Type B pancreatic cell (in vitro differentiated cells): Measurements from ENCODE around the gene FAF1. TPM values are rescaled to one million over a fixed set of nuclear protein-coding genes. Genes with fewer than 3 reads are reported as not detected.

ENCODE experiments used
- DNase-seq: peaks from one replicate; pipeline ENCODE4 v3.0.0; 2021; ENCODE audit warnings: mixed read lengths; ENCODE audit not compliant: unreplicated experiment; ENCODE audit errors: extremely low spot score
- H3K27ac Mint-ChIP-seq: 2 replicates; pipeline ENCODE4 v1.8.0; 2021; ENCODE audit warnings: mild to moderate bottlenecking, mixed read lengths
- H3K27me3 Mint-ChIP-seq: 2 replicates; pipeline ENCODE4 v1.8.0; 2021; ENCODE audit warnings: mixed read lengths
- H3K36me3 Mint-ChIP-seq: 2 replicates; pipeline ENCODE4 v1.8.0; 2021; ENCODE audit warnings: mixed read lengths
- H3K4me1 Mint-ChIP-seq: one replicate; pipeline ENCODE4 v1.8.0; 2021; ENCODE audit warnings: mixed read lengths; ENCODE audit not compliant: unreplicated experiment
- H3K4me3 Mint-ChIP-seq: 2 replicates; pipeline ENCODE4 v1.8.0; 2021; ENCODE audit warnings: mild to moderate bottlenecking, mixed read lengths
- H3K9me3 Mint-ChIP-seq: 2 replicates; pipeline ENCODE4 v1.8.0; 2021; ENCODE audit warnings: mixed read lengths
- total RNA-seq: library from RNA; stranded (reverse); gene quantifications from 2 replicates; pipeline ENCODE4 v1.2.1, GENCODE V29; 2021; ENCODE audit warnings: low replicate concordance
- TF ChIP-seq, protein P1 (sequence below): fragments of 200-600 bp; sonication (generic); conservative IDR thresholded peaks from 2 replicates; pipeline ENCODE4 v1.5.0; 2021; ENCODE audit warnings: antibody characterized with exemption, mild to moderate bottlenecking

Gene FAF1
- total RNA-seq, 1 donor from 2014 or later = 49.9 TPM

DNA sequence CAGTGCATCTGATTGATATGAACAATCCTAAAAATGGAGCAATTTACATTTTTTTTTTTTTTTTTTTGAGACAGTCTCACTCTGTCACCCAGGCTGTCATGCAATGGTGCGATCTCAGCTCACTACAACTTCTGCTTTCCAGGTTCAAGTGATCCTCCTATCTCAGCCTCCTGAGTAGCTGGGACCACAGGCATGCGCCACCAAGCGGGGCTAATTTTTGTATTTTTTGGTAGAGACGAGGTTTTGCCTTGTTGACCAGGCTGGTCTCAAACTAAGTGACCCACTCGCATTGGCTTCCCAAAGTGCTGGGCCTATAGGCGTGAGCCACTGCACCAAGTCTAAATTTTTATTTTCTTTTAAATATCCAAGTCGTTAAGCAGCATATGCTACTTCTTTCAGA is 109.0 kb downstream of the FAF1 start:
- TF ChIP-seq, protein P1, sequence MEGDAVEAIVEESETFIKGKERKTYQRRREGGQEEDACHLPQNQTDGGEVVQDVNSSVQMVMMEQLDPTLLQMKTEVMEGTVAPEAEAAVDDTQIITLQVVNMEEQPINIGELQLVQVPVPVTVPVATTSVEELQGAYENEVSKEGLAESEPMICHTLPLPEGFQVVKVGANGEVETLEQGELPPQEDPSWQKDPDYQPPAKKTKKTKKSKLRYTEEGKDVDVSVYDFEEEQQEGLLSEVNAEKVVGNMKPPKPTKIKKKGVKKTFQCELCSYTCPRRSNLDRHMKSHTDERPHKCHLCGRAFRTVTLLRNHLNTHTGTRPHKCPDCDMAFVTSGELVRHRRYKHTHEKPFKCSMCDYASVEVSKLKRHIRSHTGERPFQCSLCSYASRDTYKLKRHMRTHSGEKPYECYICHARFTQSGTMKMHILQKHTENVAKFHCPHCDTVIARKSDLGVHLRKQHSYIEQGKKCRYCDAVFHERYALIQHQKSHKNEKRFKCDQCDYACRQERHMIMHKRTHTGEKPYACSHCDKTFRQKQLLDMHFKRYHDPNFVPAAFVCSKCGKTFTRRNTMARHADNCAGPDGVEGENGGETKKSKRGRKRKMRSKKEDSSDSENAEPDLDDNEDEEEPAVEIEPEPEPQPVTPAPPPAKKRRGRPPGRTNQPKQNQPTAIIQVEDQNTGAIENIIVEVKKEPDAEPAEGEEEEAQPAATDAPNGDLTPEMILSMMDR = no peak
- no peaks in the 10 kb centered on the region for H3K4me1 Mint-ChIP-seq
- no peak for DNase-seq
- H3K27ac Mint-ChIP-seq = no peak overlapping the region
- no peak overlapping the region for H3K4me3 Mint-ChIP-seq
- H3K36me3 Mint-ChIP-seq = peaks cover 4% of the 10 kb centered on the region
- H3K9me3 Mint-ChIP-seq = no peaks in the 10 kb centered on the region
- no peaks in the 10 kb centered on the region for H3K27me3 Mint-ChIP-seq

DNA sequence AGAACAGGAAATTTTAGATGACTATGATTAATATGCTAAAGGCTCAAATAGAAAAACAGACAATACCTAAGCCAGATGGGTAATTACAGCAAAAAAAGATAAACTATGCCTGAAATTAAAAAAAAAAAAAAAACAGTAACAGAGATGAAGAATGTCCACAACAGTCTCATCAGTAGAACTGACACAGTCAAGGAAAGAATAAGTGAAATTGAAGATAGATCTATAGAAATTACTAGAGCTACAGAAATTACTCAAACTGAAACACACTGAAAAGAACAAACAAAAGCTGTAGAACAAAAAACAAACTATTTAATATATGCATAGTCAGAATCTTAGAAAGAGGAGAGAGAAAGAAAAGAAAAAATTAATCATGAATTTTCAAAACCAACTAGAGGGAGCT is 112.8 kb downstream of the FAF1 start:
- Mint-ChIP-seq H3K27ac (no peak overlapping the region), H3K4me1 (no peaks in the 10 kb centered on the region), H3K4me3 (no peak overlapping the region), H3K36me3 (peaks cover 8% of the 10 kb centered on the region), H3K9me3 (no peaks in the 10 kb centered on the region), H3K27me3 (no peaks in the 10 kb centered on the region)
- no peak for DNase-seq
- TF ChIP-seq, protein P1 = no peak

DNA sequence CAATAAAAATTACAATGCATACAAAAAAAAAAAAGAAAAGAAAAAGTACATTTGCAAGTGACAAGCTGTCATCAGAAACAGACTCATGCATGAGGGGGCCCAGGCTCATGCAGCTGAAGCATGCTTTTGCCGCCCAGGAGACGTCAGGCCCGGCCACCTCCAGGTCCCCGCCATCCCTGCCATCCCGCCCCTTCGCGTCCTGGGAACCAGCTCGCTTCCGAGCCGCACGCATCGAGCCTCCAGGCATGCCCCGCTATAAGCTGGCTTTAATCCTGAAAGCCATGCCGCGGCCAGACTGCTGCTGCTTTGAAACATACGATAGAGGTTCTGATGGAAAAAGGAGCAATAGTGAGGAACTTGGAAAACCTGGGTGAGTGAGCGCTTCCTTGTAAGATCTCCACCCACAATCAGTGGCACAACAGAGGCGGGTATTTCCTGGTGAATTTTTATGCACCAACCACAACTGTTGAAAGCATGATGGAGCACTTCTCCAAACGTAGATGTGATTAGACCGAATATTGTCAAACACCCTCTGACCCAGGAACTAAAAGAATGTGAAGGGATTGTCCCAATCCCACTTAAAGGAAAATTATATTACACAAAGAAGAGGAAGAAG is 113.7 kb downstream of the FAF1 start:
- no peaks in the 10 kb centered on the region for H3K9me3 Mint-ChIP-seq
- no peak for DNase-seq
- H3K27me3 Mint-ChIP-seq = no peaks in the 10 kb centered on the region
- no peak overlapping the region for H3K27ac Mint-ChIP-seq
- no peak overlapping the region for H3K4me3 Mint-ChIP-seq
- peaks cover 3% of the 10 kb centered on the region for H3K4me1 Mint-ChIP-seq
- TF ChIP-seq, protein P1 = no peak
- H3K36me3 Mint-ChIP-seq = peaks cover 8% of the 10 kb centered on the region

DNA sequence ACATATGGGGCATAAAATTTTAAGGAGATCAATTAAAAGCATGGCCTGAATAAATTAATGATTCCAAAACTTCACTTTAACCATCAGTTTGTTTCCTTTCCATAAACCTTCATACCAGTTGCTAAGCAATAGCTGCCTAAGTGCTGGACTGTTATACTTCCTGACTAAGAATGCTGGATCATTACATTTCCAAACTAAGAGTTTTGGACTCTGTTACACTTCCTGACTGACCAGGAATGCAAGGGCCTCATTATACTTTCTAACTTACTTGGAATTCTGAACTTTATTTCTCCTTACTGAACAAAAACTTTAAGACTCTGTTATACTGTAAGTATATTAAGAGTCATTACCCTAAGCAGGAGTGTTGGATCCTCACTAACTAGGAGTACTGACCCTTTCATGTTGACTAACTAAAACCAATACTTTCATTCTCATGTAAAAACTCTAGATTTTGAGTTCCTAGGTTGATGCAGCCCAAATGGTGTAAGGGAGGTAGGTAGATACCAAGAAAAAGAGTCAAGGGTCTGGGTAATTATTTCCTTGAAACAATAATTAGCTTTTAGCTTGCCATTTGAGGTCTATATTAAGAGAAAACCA is 118.2 kb downstream of the FAF1 start:
- DNase-seq = no peak
- H3K27ac Mint-ChIP-seq = no peak overlapping the region
- peaks cover 4% of the 10 kb centered on the region for H3K36me3 Mint-ChIP-seq
- H3K9me3 Mint-ChIP-seq = no peaks in the 10 kb centered on the region
- no peak overlapping the region for H3K4me3 Mint-ChIP-seq
- TF ChIP-seq, protein P1 = no peak
- H3K4me1 Mint-ChIP-seq = peaks cover 3% of the 10 kb centered on the region
- no peaks in the 10 kb centered on the region for H3K27me3 Mint-ChIP-seq

- Mint-ChIP-seq H3K4me3 (no peak overlapping the region), H3K9me3 (no peaks in the 10 kb centered on the region), H3K4me1 (no peaks in the 10 kb centered on the region), H3K27me3 (no peaks in the 10 kb centered on the region), H3K36me3 (peaks cover 3% of the 10 kb centered on the region), H3K27ac (no peak overlapping the region)
- TF ChIP-seq, protein P1 = no peak
- no peak for DNase-seq
Measured at GRCh38 chr1:50836117-50836516, 124.0 kb downstream of the FAF1 start.
